ENCODE data around the gene BPIFB3.

BPIFB3 gene

GRCh38 chr20:33064572-33065287 lies 11.0 kb downstream of the BPIFB3 start:
- no peak for DNase-seq

- DNase-seq = no peak
These were observed 12.1 kb downstream of the BPIFB3 start for GRCh38 chr20:33065785-33066184.

- no peak for DNase-seq
These were observed 14.1 kb downstream of the BPIFB3 start for GRCh38 chr20:33067806-33068205.

GRCh38 chr20:33068251-33068939 lies 14.7 kb downstream of the BPIFB3 start:
- DNase-seq = no peak

- no peak for DNase-seq
These were observed 16.0 kb downstream of the BPIFB3 start for GRCh38 chr20:33069673-33070072.

GRCh38 chr20:33070111-33071053 lies 16.7 kb downstream of the BPIFB3 start:
- no peak for DNase-seq

- no peak for DNase-seq
These were observed 17.5 kb downstream of the BPIFB3 start for GRCh38 chr20:33071198-33071597.

GRCh38 chr20:33072362-33072761 lies 18.7 kb downstream of the BPIFB3 start:
- no peak for DNase-seq

- no peak for DNase-seq
These were observed 19.1 kb downstream of the BPIFB3 start for GRCh38 chr20:33072813-33073212.

- DNase-seq = no peak
These were observed 21.0 kb downstream of the BPIFB3 start for GRCh38 chr20:33074675-33075074.

GRCh38 chr20:33075281-33075680 lies 21.6 kb downstream of the BPIFB3 start:
- no peak for DNase-seq

- DNase-seq = no peak
These were observed 23.1 kb downstream of the BPIFB3 start for GRCh38 chr20:33076662-33077372.

- DNase-seq = no peak
These were observed 25.6 kb downstream of the BPIFB3 start, which contains the start of gene BPIFB4 for GRCh38 chr20:33079259-33079658. TSS of gene BPIFB4 (plus strand) at chr20:33079643. CDS start at chr20:33081527, 1,884 bp downstream.

- no peak for DNase-seq
These were observed 27.9 kb downstream of the BPIFB3 start for GRCh38 chr20:33081411-33082154.

GRCh38 chr20:33082546-33082945 lies 28.8 kb downstream of the BPIFB3 start:
- no peak for DNase-seq

- DNase-seq = no peak
These were observed 30.0 kb downstream of the BPIFB3 start for GRCh38 chr20:33083544-33084340.

- DNase-seq = no peak
These were observed 31.0 kb downstream of the BPIFB3 start for GRCh38 chr20:33084722-33085121.

- no peak for DNase-seq
These were observed 32.5 kb downstream of the BPIFB3 start for GRCh38 chr20:33086052-33086722.

- no peak for DNase-seq
These were observed 37.4 kb downstream of the BPIFB3 start for GRCh38 chr20:33091147-33091546.

- DNase-seq = no peak
These were observed 38.0 kb downstream of the BPIFB3 start for GRCh38 chr20:33091693-33092092.
